GM23248 (cell line): ENCODE measurements around the gene GUCY1B1. TPM values are rescaled to one million over a fixed set of nuclear protein-coding genes. Genes with fewer than 3 reads are reported as not detected.

Experiments
- DNase-seq: peaks from one replicate; pipeline ENCODE4 v3.0.0-alpha.2; 2015
- H2AFZ ChIP-seq: fragments of 200-600 bp; sonication (generic); 2 replicates; pipeline ENCODE4 v1.6.1; 2016; ENCODE audit warnings: antibody characterized with exemption
- H3F3A ChIP-seq: fragments of 200-600 bp; sonication (generic); 2 replicates; pipeline ENCODE4 v1.6.1; 2016; ENCODE audit warnings: mild to moderate bottlenecking, antibody characterized with exemption, mixed run types; ENCODE audit not compliant: insufficient read depth
- H3K27ac ChIP-seq: fragments of 200-600 bp; sonication (generic); 2 replicates; pipeline ENCODE4 v1.5.1; 2016; ENCODE audit warnings: mild to moderate bottlenecking
- H3K27me3 ChIP-seq: fragments of 200-600 bp; sonication (generic); replicated peaks from 2 replicates; pipeline ENCODE4 v1.6.1; 2016; ENCODE audit warnings: mild to moderate bottlenecking; ENCODE audit not compliant: insufficient read depth
- H3K36me3 ChIP-seq: fragments of 200-600 bp; sonication (generic); 2 replicates; pipeline ENCODE4 v1.6.1; 2016; ENCODE audit warnings: low read depth, mild to moderate bottlenecking
- H3K4me1 ChIP-seq: fragments of 200-600 bp; sonication (generic); 2 replicates; pipeline ENCODE4 v1.6.1; 2016; ENCODE audit warnings: mild to moderate bottlenecking; ENCODE audit not compliant: insufficient read depth
- H3K4me2 ChIP-seq: fragments of 200-600 bp; sonication (generic); one replicate; pipeline ENCODE4 v1.6.1; 2016; ENCODE audit warnings: mild to moderate bottlenecking; ENCODE audit not compliant: unreplicated experiment
- H3K4me3 ChIP-seq: fragments of 200-600 bp; sonication (generic); 2 replicates; pipeline ENCODE4 v1.5.1; 2016; ENCODE audit warnings: mild to moderate bottlenecking
- H3K79me2 ChIP-seq: fragments of 200-600 bp; sonication (generic); 2 replicates; pipeline ENCODE4 v1.6.1; 2016; ENCODE audit warnings: mild to moderate bottlenecking; ENCODE audit not compliant: insufficient read depth
- H3K9ac ChIP-seq: fragments of 200-600 bp; sonication (generic); 2 replicates; pipeline ENCODE4 v1.6.1; 2016; ENCODE audit warnings: mild to moderate bottlenecking
- H3K9me2 ChIP-seq: fragments of 200-600 bp; sonication (generic); 2 replicates; pipeline ENCODE4 v1.6.1; 2016; ENCODE audit warnings: mixed run types, mild to moderate bottlenecking, moderate library complexity; ENCODE audit not compliant: insufficient read depth
- H3K9me3 ChIP-seq: fragments of 200-600 bp; sonication (generic); one replicate; pipeline ENCODE4 v1.6.1; 2017; ENCODE audit warnings: low read depth
- H4K20me1 ChIP-seq: fragments of 200-600 bp; sonication (generic); 2 replicates; pipeline ENCODE4 v1.6.0; 2016; ENCODE audit not compliant: insufficient read depth
- EZH2 ChIP-seq: fragments of 200-600 bp; sonication (generic); IDR thresholded peaks from 2 replicates; pipeline ENCODE4 v1.6.1; 2018; ENCODE audit warnings: antibody characterized with exemption, mild to moderate bottlenecking; ENCODE audit not compliant: insufficient read depth, poor library complexity, severe bottlenecking
- EZH2phosphoT487 ChIP-seq: fragments of 200-600 bp; sonication (generic); IDR thresholded peaks from 2 replicates; pipeline ENCODE4 v1.6.1; 2018; ENCODE audit warnings: antibody characterized with exemption, moderate library complexity, mild to moderate bottlenecking, low read depth; ENCODE audit not compliant: insufficient read depth
- WGBS, 2 experiments: methylation state at CpG; one replicate each; pipeline ENCODE4 v1.1.6; 2015 to 2017; ENCODE audit warnings: low lambda C conversion rate in 2 of 2, low coverage in 1 of 2; ENCODE audit errors: missing lambda C conversion rate in 2 of 2; 5-methylcytosine and 5-hydroxymethylcytosine counted together
- in situ Hi-C: fragments of 300-500 bp; cut with MboI; formaldehyde crosslinking; loops from 2 replicates; pipeline ENCODE4 v1.15.0; 2020
- polyA plus RNA-seq: library from polyadenylated mRNA; unstranded; fragments of >200 nt; fragmentation: Nextera tagmentation; extraction: Ambion mirVana; gene quantifications from 2 replicates; pipeline ENCODE4 v1.2.1, GENCODE V29; 2016
- total RNA-seq: library from RNA; depleted of rRNA; stranded (reverse); fragments of >200 nt; shearing (Covaris generic); gene quantifications from 2 replicates; pipeline ENCODE4 v1.2.3, GENCODE V29; 2014

Gene GUCY1B1
- total and polyA plus RNA-seq, 2 experiments from 2014 or later: 0.56 to 2.1 TPM

DNA sequence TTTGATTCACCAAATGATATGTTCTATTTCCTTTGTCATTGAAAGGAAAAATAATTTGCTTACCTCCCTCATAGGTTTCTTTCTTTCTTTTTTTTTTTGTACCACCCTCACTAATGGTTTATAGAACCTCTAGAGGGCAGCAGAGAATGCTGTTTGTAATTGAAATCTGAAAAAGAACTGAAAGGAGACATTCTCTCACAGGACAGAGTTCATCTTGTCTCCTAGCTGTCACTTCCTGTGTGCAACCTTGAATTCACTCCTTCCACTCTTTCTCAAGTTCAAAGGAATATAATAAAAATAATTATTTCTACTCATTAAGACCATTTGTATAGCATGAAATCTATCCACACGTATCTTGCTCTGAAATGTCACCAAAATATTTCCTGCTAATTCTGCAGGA is 51.0 kb downstream of the GUCY1B1 start:
- Histone ChIP-seq H3K36me3 (no peaks in the 10 kb centered on the region), H3K4me3 (no peak overlapping the region), H3K9ac (no peak overlapping the region), H3K79me2 (no peaks in the 10 kb centered on the region), H3K4me2 (no peak overlapping the region), H3K9me3 (no peaks in the 10 kb centered on the region), H3F3A (no peaks in the 10 kb centered on the region), H3K27ac (no peak overlapping the region), H3K9me2 (no peaks in the 10 kb centered on the region), H3K4me1 (peaks cover 11% of the 10 kb centered on the region; the same call in 1 of the 2 replicates), H3K27me3 (no peaks in the 10 kb centered on the region), H4K20me1 (no peaks in the 10 kb centered on the region), H2AFZ (peak overlapping the region; percentile 81)
- WGBS, 2 experiments: 96 to 100% methylated on average over 1 of the region's 1 CpG
- in situ Hi-C loops: loop anchor here (5.0 kb wide), 1 partner anchor 137 kb away; no protein-coding TSS in a partner anchor
- TF ChIP-seq EZH2phosphoT487 (no peak), EZH2 (no peak)
- peak; percentile 87 for DNase-seq

DNA sequence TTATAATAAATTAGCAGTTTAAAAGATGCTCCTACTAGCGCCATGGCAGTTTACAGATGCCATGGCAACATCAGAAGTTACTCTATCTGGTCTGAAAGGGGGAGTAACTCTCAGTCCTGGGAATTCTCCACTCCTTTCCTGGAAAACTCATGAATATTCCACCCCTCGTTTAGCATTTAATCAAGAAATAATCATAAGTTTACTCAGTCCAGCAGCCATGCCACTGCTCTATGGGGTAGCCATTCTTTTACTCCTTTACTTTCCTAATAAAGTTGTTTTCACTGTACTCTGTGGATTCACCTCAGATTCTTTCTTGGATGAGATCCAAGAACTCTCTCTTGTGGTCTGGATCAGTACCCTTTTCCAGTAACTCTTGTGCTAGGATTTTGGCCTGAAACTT is 52.3 kb downstream of the GUCY1B1 start:
- H3K36me3 ChIP-seq: no peaks in the 10 kb centered on the region
- no peak overlapping the region for H3K4me2 ChIP-seq
- H3K79me2 ChIP-seq: no peaks in the 10 kb centered on the region
- no peak overlapping the region for H3K4me3 ChIP-seq
- H3K27ac ChIP-seq: no peak overlapping the region
- H3K9ac ChIP-seq: no peak overlapping the region
- H3K4me1 ChIP-seq: peaks cover 11% of the 10 kb centered on the region; the same call in 1 of the 2 replicates
- no peaks in the 10 kb centered on the region for H4K20me1 ChIP-seq
- in situ Hi-C loops: no loop called here
- no peaks in the 10 kb centered on the region for H3K9me3 ChIP-seq
- WGBS, 2 experiments: 85 to 90% methylated on average over 2 of the region's 2 CpGs
- H2AFZ ChIP-seq: peak overlapping the region; percentile 81; the same call in 1 of the 2 replicates
- no peak for DNase-seq
- no peaks in the 10 kb centered on the region for H3K27me3 ChIP-seq
- TF ChIP-seq EZH2phosphoT487 (no peak), EZH2 (no peak)
- no peaks in the 10 kb centered on the region for H3K9me2 ChIP-seq
- no peaks in the 10 kb centered on the region for H3F3A ChIP-seq

DNA sequence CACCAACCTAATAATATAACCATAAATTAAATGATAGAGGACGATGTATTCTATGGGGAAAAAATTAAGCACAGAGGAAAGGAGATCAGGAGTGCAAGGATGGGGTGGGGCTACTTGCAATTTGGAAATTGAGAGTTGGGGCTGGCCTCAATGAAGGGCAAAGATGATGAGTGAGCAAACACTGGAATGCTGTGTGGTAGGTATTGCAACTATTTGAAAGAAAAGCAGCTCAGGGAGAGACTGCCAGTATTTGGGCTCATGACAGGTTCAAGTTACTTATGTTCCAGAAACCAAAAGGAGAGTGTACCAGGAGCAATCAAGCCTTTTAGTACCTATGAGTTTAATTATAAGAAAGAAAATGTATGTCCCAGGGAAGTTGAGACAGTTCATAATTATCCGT is 59.8 kb downstream of the GUCY1B1 start:
- H3F3A ChIP-seq: no peaks in the 10 kb centered on the region
- 69 to 75% methylated on average over 2 of the region's 2 CpGs for WGBS, 2 experiments
- H4K20me1 ChIP-seq: no peaks in the 10 kb centered on the region
- H3K9me2 ChIP-seq: no peaks in the 10 kb centered on the region
- H3K27me3 ChIP-seq: no peaks in the 10 kb centered on the region
- no peaks in the 10 kb centered on the region for H3K36me3 ChIP-seq
- TF ChIP-seq EZH2phosphoT487 (no peak), EZH2 (no peak)
- no peak overlapping the region for H3K27ac ChIP-seq
- H3K4me3 ChIP-seq: no peak overlapping the region
- DNase-seq: no peak
- in situ Hi-C loops: no loop called here
- no peak overlapping the region for H3K9ac ChIP-seq
- no peaks in the 10 kb centered on the region for H3K9me3 ChIP-seq
- no peak overlapping the region for H3K4me2 ChIP-seq
- no peaks in the 10 kb centered on the region for H3K4me1 ChIP-seq
- H3K79me2 ChIP-seq: no peaks in the 10 kb centered on the region
- H2AFZ ChIP-seq: no peak overlapping the region

DNA sequence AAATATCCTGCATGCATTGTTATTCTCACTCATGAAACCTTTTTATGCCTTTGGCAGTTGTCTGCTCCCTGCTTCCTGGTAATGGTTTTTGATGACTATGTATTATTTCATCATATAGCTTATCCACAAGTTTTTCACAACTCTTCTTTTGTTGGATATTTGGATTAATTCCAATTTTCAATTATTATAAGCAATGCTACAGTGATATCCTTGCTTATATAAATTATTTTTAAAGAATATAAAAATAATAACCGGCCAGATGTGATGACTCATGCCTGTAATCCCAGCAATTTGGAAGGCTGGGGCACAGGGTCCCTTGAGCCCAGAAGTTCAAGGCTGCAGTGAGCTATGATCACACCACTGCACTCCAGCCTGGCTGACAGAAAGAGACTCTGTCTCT is 60.2 kb downstream of the GUCY1B1 start:
- Histone ChIP-seq H3K79me2 (no peaks in the 10 kb centered on the region), H3K9me3 (no peaks in the 10 kb centered on the region), H3K27ac (no peak overlapping the region), H3K4me3 (no peak overlapping the region), H3K9ac (no peak overlapping the region), H3K36me3 (no peaks in the 10 kb centered on the region), H3K4me1 (no peaks in the 10 kb centered on the region), H2AFZ (no peak overlapping the region), H4K20me1 (no peaks in the 10 kb centered on the region), H3K27me3 (no peaks in the 10 kb centered on the region), H3K4me2 (no peak overlapping the region), H3F3A (no peaks in the 10 kb centered on the region), H3K9me2 (no peaks in the 10 kb centered on the region)
- TF ChIP-seq EZH2: no peak
- no peak for TF ChIP-seq EZH2phosphoT487
- WGBS, 2 experiments: 36% methylated on average over 1 of the region's 1 CpG
- DNase-seq: no peak
- in situ Hi-C loops: no loop called here
